Esophagus squamous epithelium (tissue), 5 donors: ENCODE measurements around the gene NHS. TPM values are rescaled to one million over a fixed set of nuclear protein-coding genes. Genes with fewer than 3 reads are reported as not detected.

Experiments used
- DNase-seq: peaks from one replicate; lab custom pipeline; 2025; lab: John Stamatoyannopoulos, UW
- H3K27ac ChIP-seq, 4 donors: fragments of 200-600 bp; sonication (generic); one replicate each; pipeline ENCODE4 v1.5.1; 2016 to 2019; ENCODE audit warnings: mild to moderate bottlenecking in 1 of 4
- H3K27me3 ChIP-seq, 4 donors: fragments of 200-600 bp; sonication (generic); 1 replicate in 3 of 4; 2 replicates in 1 of 4; pipeline versions ENCODE4 v1.5.1 to v1.6.0; 2017 to 2021; ENCODE audit warnings: antibody characterized with exemption in 1 of 4
- H3K36me3 ChIP-seq, 3 donors: fragments of 200-600 bp; sonication (generic); one replicate each; pipeline ENCODE4 v1.5.1; 2016 to 2019
- H3K4me1 ChIP-seq, 3 donors: fragments of 200-600 bp; sonication (generic); one replicate each; pipeline ENCODE4 v1.5.1; 2017 to 2019
- H3K4me3 ChIP-seq, 4 donors: fragments of 200-600 bp; sonication (generic); 1 replicate in 3 of 4; 2 replicates in 1 of 4; pipeline ENCODE4 v1.5.1; 2016 to 2019; ENCODE audit warnings: mild to moderate bottlenecking in 2 of 4, moderate library complexity in 1 of 4
- H3K9me3 ChIP-seq, 3 donors: fragments of 200-600 bp; sonication (generic); one replicate each; pipeline ENCODE4 v1.5.1; 2016 to 2019
- POLR2A ChIP-seq, 4 donors: fragments of 450-650 bp; IDR thresholded peaks; one replicate each; pipeline ENCODE4 v1.6.1; 2017; ENCODE audit warnings: antibody characterized with exemption in 4 of 4, mild to moderate bottlenecking in 4 of 4, moderate library complexity in 3 of 4
- WGBS, 2 donors: methylation state at CpG; one replicate each; pipeline ENCODE4 v1.1.5; 2018; 5-methylcytosine and 5-hydroxymethylcytosine counted together
- intact Hi-C: fragments of 100-400 bp; cut with DNase I; formaldehyde crosslinking; loops from one replicate; pipeline ENCODE4 v1.15.0; 2022
- total RNA-seq, 4 donors: library from RNA; depleted of rRNA; stranded (reverse); fragments of >200 nt; gene quantifications; one replicate each; pipeline ENCODE4 v1.1.0, GENCODE V29; 2016
- TF ChIP-seq, protein P1 (sequence below), 6 experiments: fragments of 450-650 bp in 4 of 6; fragments of 200-600 bp in 2 of 6; sonication (generic) in 2 of 6; IDR thresholded peaks; one replicate each; pipeline ENCODE4 v1.5.1; 2016 to 2019; ENCODE audit warnings: antibody characterized with exemption in 6 of 6, mild to moderate bottlenecking in 4 of 6, moderate library complexity in 4 of 6
- donor health status: DM: yes; HTN: yes; CAD: no.

NHS gene
- total RNA-seq, 4 donors from 2014 or later, result 1.2 to 3.4 (median 2.6) TPM

DNA sequence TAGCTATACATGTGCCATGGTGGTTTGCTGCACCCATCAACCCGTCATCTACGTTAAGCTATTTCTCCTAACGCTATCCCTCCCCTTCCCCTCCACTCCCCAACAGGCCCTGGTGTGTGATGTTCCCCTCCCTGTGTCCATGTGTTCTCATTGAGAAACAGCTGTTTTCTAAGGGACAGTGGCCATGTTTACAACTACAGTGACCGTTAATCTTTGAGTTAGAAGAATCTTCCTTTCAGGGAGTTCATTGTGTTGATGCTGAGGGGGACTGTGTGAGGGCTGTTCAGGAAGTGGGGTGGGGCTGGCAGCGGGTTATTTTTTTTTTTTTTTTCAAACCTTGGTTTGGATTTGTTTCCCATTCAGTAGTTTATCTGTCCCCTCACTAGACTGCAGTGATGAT is 179.9 kb downstream of the NHS start:
- DNase-seq, result no peak
- intact Hi-C loops, result no loop called here
- Histone ChIP-seq H3K9me3 (no peaks in the 10 kb centered on the region), H3K36me3 (no peaks in the 10 kb centered on the region), H3K4me3 (no peak overlapping the region), H3K27ac (peak overlapping the region in 1 of 4 donors; percentile 73), H3K4me1 (peaks cover 3 to 48% (median 15%) of the 10 kb centered on the region in 3 donors), H3K27me3 (no peaks in the 10 kb centered on the region)
- TF ChIP-seq, protein P1, sequence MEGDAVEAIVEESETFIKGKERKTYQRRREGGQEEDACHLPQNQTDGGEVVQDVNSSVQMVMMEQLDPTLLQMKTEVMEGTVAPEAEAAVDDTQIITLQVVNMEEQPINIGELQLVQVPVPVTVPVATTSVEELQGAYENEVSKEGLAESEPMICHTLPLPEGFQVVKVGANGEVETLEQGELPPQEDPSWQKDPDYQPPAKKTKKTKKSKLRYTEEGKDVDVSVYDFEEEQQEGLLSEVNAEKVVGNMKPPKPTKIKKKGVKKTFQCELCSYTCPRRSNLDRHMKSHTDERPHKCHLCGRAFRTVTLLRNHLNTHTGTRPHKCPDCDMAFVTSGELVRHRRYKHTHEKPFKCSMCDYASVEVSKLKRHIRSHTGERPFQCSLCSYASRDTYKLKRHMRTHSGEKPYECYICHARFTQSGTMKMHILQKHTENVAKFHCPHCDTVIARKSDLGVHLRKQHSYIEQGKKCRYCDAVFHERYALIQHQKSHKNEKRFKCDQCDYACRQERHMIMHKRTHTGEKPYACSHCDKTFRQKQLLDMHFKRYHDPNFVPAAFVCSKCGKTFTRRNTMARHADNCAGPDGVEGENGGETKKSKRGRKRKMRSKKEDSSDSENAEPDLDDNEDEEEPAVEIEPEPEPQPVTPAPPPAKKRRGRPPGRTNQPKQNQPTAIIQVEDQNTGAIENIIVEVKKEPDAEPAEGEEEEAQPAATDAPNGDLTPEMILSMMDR (IDR thresholded peaks at IDR 0.05), result no peak
- no peak for TF ChIP-seq POLR2A (IDR thresholded peaks at IDR 0.05)
- WGBS, 2 donors, result 72 to 80% methylated on average over 4 to 5 of the region's 5 CpGs

DNA sequence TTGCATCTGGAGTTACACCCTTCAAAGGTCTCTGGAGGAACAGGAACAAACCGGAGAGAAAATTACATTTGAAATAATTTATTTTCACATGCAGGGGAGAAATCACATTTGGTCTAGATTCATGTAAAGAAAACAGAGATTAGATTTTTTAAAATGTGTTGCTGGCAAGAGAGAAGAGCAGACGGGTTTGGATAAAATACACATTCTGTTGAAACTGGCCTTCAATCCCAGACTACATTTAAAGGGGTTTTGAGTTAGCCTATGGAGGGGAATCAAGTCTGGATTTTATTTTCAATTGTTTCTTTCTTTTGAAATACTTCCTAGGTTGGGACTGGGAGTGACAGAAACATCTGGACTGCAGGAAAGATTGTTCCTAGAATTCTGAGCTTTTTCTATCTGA is 180.8 kb downstream of the NHS start:
- no peaks in the 10 kb centered on the region for H3K9me3 ChIP-seq
- DNase-seq, result no peak
- no peak overlapping the region for H3K4me3 ChIP-seq
- intact Hi-C loops, result no loop called here
- TF ChIP-seq POLR2A (IDR thresholded peaks at IDR 0.05), result no peak
- TF ChIP-seq, protein P1 (IDR thresholded peaks at IDR 0.05), result no peak
- H3K27ac ChIP-seq, result no peak overlapping the region
- H3K4me1 ChIP-seq, result peaks cover 3 to 53% (median 15%) of the 10 kb centered on the region in 3 donors
- H3K27me3 ChIP-seq, result no peaks in the 10 kb centered on the region
- WGBS, 2 donors, result 34 to 86% methylated on average over 2 of the region's 2 CpGs
- no peaks in the 10 kb centered on the region for H3K36me3 ChIP-seq

DNA sequence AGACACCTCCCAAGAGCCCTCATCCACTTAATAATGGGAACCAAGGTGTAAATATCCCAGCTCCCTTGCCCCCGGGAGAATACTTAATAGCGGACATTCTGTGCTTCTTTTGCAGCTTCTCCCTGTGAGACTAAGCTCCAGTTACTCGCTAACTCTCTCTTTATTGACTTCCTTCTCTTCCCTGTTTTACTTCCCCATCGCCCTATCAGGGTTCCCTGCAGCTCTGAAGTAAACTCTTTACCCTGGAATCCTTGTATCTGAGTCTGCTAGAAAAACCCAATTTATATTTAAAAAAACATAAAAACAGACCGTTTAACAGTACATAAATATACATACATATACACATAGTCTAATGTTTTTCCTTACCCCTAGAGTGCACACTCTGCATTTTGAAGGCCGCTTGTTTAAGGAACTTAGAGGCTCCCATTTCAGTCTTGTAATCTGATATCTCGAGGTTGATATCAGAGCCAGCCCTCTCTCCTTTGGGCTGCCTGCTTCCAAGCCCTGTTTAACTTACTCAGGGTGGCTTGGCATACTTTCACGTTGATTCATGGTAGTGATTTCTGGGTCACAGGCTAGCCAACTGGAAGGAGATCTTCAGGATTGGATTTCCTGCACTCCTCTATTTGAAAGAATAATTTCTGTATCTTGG is 184.9 kb downstream of the NHS start:
- no peak for TF ChIP-seq POLR2A (IDR thresholded peaks at IDR 0.05)
- TF ChIP-seq, protein P1 (IDR thresholded peaks at IDR 0.05), result no peak
- Histone ChIP-seq H3K4me3 (no peak overlapping the region), H3K27ac (peak overlapping the region in 2 of 4 donors; percentile 21 to 46), H3K27me3 (no peaks in the 10 kb centered on the region), H3K4me1 (peaks cover 0 to 32% (median 4%) of the 10 kb centered on the region in 3 donors), H3K36me3 (no peaks in the 10 kb centered on the region), H3K9me3 (no peaks in the 10 kb centered on the region)
- WGBS, 2 donors, result 28 to 32% methylated on average over 8 of the region's 8 CpGs
- intact Hi-C loops, result no loop called here
- no peak for DNase-seq

DNA sequence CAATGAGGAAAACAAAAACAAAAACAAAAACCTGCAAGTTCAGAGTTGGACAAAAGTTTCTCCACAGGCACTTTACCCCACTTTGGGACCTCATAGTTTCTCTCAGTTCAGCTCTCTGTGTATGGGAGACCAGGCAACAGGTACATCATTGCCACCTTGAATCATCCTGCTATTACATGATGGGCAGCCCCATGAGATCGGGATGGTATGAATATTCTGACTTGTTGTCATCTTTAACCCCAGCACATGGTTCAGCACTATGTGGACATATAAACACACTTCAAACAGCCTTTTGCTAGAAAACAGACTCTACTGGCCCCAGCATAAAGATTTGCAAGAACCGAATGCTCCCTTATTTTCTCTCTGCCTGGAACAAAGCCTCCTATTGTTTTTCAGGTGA is 185.4 kb downstream of the NHS start:
- intact Hi-C loops, result no loop called here
- Histone ChIP-seq H3K27ac (peak overlapping the region in 3 of 4 donors; percentile 11 to 46 (median 21)), H3K4me3 (no peak overlapping the region), H3K4me1 (peaks cover 0 to 27% (median 4%) of the 10 kb centered on the region in 3 donors), H3K27me3 (no peaks in the 10 kb centered on the region), H3K36me3 (no peaks in the 10 kb centered on the region), H3K9me3 (no peaks in the 10 kb centered on the region)
- WGBS, 2 donors, result 20 to 39% methylated on average over 2 of the region's 2 CpGs
- DNase-seq, result no peak
- TF ChIP-seq POLR2A (IDR thresholded peaks at IDR 0.05), result no peak
- TF ChIP-seq, protein P1 (IDR thresholded peaks at IDR 0.05), result no peak

DNA sequence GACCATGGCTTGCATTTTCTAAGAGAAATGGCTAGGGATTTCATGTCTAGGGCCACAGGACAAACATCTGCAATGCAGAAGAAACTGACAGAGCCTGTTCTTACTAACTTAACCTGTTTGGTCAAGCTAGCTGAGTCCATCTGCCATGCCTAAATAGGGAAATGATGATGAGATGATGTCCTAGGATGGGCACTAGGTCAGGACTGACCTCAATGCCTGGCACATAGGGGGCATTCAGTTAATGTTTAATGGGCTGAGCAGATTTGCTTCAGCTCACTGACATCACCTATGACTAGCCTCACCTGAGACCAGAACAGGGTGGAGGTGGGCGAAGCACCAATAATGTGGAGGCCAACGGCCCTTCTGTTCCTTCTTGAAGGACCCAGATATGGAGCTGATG is 188.1 kb downstream of the NHS start:
- H3K4me3 ChIP-seq, result no peak overlapping the region
- H3K36me3 ChIP-seq, result no peaks in the 10 kb centered on the region
- H3K27me3 ChIP-seq, result no peaks in the 10 kb centered on the region
- intact Hi-C loops, result no loop called here
- TF ChIP-seq POLR2A (IDR thresholded peaks at IDR 0.05), result no peak
- TF ChIP-seq, protein P1 (IDR thresholded peaks at IDR 0.05), result no peak
- WGBS, 2 donors, result 60% methylated on average over 1 of the region's 2 CpGs; no CpG with 5 or more reads in 1 of the 2 donors
- DNase-seq, result no peak
- peaks cover 0 to 23% (median 4%) of the 10 kb centered on the region in 3 donors for H3K4me1 ChIP-seq
- no peak overlapping the region for H3K27ac ChIP-seq
- H3K9me3 ChIP-seq, result no peaks in the 10 kb centered on the region
